ENCODE measurements around the gene FAM162A. TPM values are rescaled to one million over a fixed set of nuclear protein-coding genes. Genes with fewer than 3 reads are reported as not detected.
"Not testable (repeated sequence)": the region's sequence is repeated elsewhere in the genome, so short reads cannot be mapped to it uniquely, and the experiment has no call there.

The FAM162A gene
- total and polyA plus RNA-seq, 9 of the 15 experiments (the other 6 are each of a cell fraction or from before 2014, with no cell fraction given), result 37.5 to 211 (median 101) TPM

DNA sequence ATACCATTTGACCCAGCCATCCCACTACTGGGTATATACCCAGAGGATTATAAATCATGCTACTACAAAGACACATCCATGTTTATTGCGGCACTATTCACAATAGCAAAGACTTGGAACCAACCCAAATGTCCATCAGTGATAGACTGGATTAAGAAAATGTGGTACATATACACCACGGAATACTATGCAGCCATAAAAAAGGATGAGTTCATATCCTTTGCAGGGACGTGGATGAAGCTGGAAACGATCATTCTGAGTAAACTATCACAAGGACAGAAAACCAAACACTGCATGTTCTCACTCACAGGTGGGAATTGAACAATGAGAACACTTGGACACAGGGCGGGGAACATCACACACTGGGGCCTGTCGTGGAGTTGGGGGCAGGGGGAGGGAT is 64.2 kb downstream of the FAM162A start:
- H3K4me3 ChIP-seq; in situ Hi-C loops (cut with MboI); BruUV-seq (replicated peaks); ATAC-seq; H3K9me3 ChIP-seq (replicated peaks; ENCODE audit: control insufficient read depth, insufficient read depth, low read depth, low read length); H3K9ac ChIP-seq (ENCODE audit: insufficient read depth in 1 of 2, low read depth in 2 of 2, low read length in 2 of 2); DNase-seq (ENCODE audit: extremely low read depth in 1 of 4, low spot score in 3 of 4); intact Hi-C loops (cut with micrococcal nuclease); H3K4me2 ChIP-seq (ENCODE audit: insufficient read depth, low read length); H3K79me2 ChIP-seq (ENCODE audit: control insufficient read depth, insufficient read depth, low read length); H3K9me1 ChIP-seq (ENCODE audit: control insufficient read depth, insufficient read depth, low read length); H2AFZ ChIP-seq (ENCODE audit: low read depth, low read length); H3K27ac ChIP-seq (ENCODE audit: extremely low read depth, low read depth, low read length); FAIRE-seq; H4K20me1 ChIP-seq (replicated peaks; ENCODE audit: control insufficient read depth, insufficient read depth, low read length); H3K4me1 ChIP-seq (replicated peaks in 1 of 2; ENCODE audit: control insufficient read depth in 2 of 2, insufficient read depth in 2 of 2, low read length in 2 of 2); H3K27me3 ChIP-seq (ENCODE audit: control insufficient read depth in 2 of 2, insufficient read depth in 2 of 2, low read length in 2 of 2); CTCF ChIA-PET (ENCODE audit: low intra/inter-chr PET ratio); POLR2A ChIA-PET: not testable (repeated sequence)
- H3K36me3 ChIP-seq (ENCODE audit: control insufficient read depth, insufficient read depth, low read length), result peaks cover 48% of the 10 kb centered on the region
- peak; percentile 43 for TF ChIP-seq ZNF146 (CRISPR knock-in tag; IDR thresholded peaks at IDR 0.05; ENCODE audit: unreplicated experiment)
- 70% methylated on average over 5 of the region's 6 CpGs for WGBS (ENCODE audit: insufficient coverage, low coverage, missing lambda C conversion rate)

GRCh38 chr3:122451371-122451770 is 67.4 kb downstream of the FAM162A start:
- WGBS (ENCODE audit: insufficient coverage, low coverage, missing lambda C conversion rate), result 100% methylated on average over 2 of the region's 3 CpGs
- Histone ChIP-seq H3K9ac (ENCODE audit: insufficient read depth in 1 of 2, low read depth in 2 of 2, low read length in 2 of 2) (no peak overlapping the region), H4K20me1 (replicated peaks; ENCODE audit: control insufficient read depth, insufficient read depth, low read length) (no peaks in the 10 kb centered on the region), H3K79me2 (ENCODE audit: control insufficient read depth, insufficient read depth, low read length) (no peaks in the 10 kb centered on the region), H3K9me3 (replicated peaks; ENCODE audit: control insufficient read depth, insufficient read depth, low read depth, low read length) (no peaks in the 10 kb centered on the region), H3K27me3 (ENCODE audit: control insufficient read depth in 2 of 2, insufficient read depth in 2 of 2, low read length in 2 of 2) (no peaks in the 10 kb centered on the region), H3K4me1 (replicated peaks in 1 of 2; ENCODE audit: control insufficient read depth in 2 of 2, insufficient read depth in 2 of 2, low read length in 2 of 2) (no peaks in the 10 kb centered on the region), H3K27ac (ENCODE audit: extremely low read depth, low read depth, low read length) (no peak overlapping the region), H2AFZ (ENCODE audit: low read depth, low read length) (no peak overlapping the region), H3K9me1 (ENCODE audit: control insufficient read depth, insufficient read depth, low read length) (no peaks in the 10 kb centered on the region), H3K4me2 (ENCODE audit: insufficient read depth, low read length) (no peak overlapping the region), H3K4me3 (no peak overlapping the region), H3K36me3 (ENCODE audit: control insufficient read depth, insufficient read depth, low read length) (peaks cover 59% of the 10 kb centered on the region)
- DNase-seq (ENCODE audit: extremely low read depth in 1 of 4, low spot score in 3 of 4) (no peak), FAIRE-seq (no peak), ATAC-seq (no peak)
- POLR2A ChIA-PET, result no interaction called here
- no TSS peak for BruUV-seq (replicated peaks)
- CTCF ChIA-PET (ENCODE audit: low intra/inter-chr PET ratio), result no interaction called here
- in situ Hi-C loops (cut with MboI), result no loop called here
- intact Hi-C loops (cut with micrococcal nuclease), result loop anchor here (10.0 kb wide), 1 partner anchor 113 kb away; the partner anchor contains the start of genes DTX3L and PARP9
- no peak for TF ChIP-seq USF1 (CRISPR knock-in tag; IDR thresholded peaks at IDR 0.05)
- TF ChIP-seq ZBTB7A (IDR thresholded peaks at IDR 0.05; ENCODE audit: borderline replicate concordance, control insufficient read depth, low read depth, low read length), result no peak
- TF ChIP-seq, protein P1, sequence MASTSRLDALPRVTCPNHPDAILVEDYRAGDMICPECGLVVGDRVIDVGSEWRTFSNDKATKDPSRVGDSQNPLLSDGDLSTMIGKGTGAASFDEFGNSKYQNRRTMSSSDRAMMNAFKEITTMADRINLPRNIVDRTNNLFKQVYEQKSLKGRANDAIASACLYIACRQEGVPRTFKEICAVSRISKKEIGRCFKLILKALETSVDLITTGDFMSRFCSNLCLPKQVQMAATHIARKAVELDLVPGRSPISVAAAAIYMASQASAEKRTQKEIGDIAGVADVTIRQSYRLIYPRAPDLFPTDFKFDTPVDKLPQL (IDR thresholded peaks at IDR 0.05; ENCODE audit: extremely low read depth, insufficient read length), result no peak
- no peak for TF ChIP-seq MEF2D (tag; conservative IDR thresholded peaks at IDR 0.05; ENCODE audit: low read depth)
- no peak for TF ChIP-seq NCOA1 (IDR thresholded peaks at IDR 0.05; ENCODE audit: low read depth)
- no peak for TF ChIP-seq TSC22D4 (tag; IDR thresholded peaks at IDR 0.05)
- no peak for TF ChIP-seq LARP7 (IDR thresholded peaks at IDR 0.05)
- no peak for TF ChIP-seq IRF2 (CRISPR knock-in tag; IDR thresholded peaks at IDR 0.05)
- TF ChIP-seq PML (IDR thresholded peaks at IDR 0.05; ENCODE audit: low read length), result no peak
- no peak for TF ChIP-seq FIP1L1 (IDR thresholded peaks at IDR 0.05; ENCODE audit: low read depth, low read length, poor library complexity, severe bottlenecking)
- no peak for TF ChIP-seq ZNF134 (CRISPR knock-in tag; conservative IDR thresholded peaks at IDR 0.05)
- TF ChIP-seq ZNF146 (CRISPR knock-in tag; IDR thresholded peaks at IDR 0.05; ENCODE audit: unreplicated experiment), result no peak

Data from K562 (cell line).